GM19193 (cell line): ENCODE results near the gene CYP27B1.

Source experiments
- POLR2A ChIP-seq: IDR thresholded peaks from 4 replicates; pipeline ENCODE4 v1.6.1; 2011; ENCODE audit not compliant: insufficient read depth, insufficient read length; ENCODE audit errors: extremely low read depth

The CYP27B1 gene

DNA sequence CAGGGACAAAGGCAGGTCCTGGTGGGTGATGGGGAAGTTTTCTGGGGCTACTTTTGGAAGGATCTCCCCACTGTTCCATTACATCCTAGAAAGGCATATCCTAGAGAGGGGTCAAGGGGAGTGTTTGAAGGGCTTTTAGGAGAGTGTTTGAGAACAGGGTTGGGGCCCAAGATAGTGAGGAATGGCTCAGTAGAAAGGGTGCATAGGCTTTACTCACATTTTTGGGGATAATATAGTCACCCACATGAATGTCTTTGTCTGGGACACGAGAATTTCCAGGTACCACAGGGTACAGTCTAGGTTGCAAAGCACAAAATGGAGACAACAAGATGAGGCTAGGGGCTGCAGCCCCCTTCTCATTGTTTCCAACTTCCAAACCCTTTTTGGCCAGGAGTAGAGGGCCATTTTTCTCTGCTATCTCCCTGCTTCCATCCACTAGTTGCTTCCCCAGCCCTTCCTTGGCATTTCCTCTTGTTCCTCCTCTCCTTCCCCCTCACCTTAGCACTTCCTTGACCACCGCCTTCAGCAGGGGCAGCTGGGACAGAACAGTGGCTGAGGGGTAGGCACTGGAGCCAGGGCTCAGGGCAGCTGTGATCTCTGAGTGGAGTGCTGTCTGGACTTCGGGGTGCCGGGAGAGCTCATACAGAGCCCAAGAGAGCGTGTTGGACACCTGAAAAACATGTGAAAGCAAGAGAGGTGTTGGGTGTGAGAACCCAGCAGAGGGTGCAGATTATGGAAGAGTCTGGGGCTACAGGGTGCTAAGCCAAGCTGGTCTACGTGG is 2.8 kb downstream of the CYP27B1 start:
- TF ChIP-seq POLR2A, result no peak

DNA sequence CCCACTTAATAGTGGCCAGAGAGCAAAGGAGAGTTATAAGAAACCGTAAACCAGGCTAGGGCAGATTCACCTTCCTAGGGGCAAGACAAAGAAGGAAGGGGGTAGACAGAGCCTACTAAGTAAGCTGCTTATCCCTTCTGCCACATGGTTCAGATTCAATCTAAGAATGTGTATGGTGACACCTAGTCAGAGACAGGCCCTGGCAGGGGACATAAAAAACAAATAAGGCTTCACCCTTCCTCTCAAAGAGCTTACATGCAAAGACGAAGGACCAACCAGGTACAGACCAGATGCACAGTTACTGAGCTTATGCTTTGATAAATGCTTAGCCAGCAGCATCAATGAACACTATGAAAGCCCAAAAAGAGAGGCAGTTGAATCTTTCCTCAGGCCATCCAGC is 4.4 kb downstream of the CYP27B1 start:
- no peak for TF ChIP-seq POLR2A

DNA sequence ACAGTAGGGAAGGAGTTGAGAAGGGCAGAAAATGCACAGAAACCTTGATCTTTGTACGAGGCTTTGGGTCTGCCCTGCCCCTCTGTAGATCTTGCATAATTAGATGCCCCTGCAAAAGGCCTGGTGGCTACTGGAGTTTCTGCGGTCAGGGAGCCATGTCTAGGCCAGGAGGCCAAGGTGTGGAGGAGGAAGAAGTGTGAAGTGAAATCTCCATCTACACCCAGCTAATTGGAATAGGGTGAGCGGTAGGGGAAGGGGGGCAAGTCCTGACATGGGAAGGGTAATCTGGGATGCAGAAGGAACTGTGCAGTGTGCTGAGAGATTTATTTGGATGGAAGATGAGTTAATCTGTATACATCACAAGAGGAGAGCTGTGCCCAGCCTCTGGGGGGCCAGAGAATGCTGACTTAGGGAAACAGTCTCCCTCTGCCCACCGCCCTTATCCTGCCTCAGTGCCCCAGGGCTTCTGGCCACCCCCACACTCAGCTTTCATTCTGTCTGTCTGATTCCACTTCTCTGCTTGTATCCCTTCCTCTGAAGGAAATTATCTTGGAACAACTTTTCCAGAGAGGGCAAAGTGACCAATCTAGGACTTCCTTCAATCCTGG is 5.4 kb downstream of the CYP27B1 start:
- no peak for TF ChIP-seq POLR2A

GRCh38 chr12:57760347-57760982 is 6.4 kb downstream of the CYP27B1 start:
- no peak for TF ChIP-seq POLR2A

GRCh38 chr12:57759360-57759980 is 7.4 kb downstream of the CYP27B1 start:
- TF ChIP-seq POLR2A, result no peak

- TF ChIP-seq POLR2A, result no peak
Observed at GRCh38 chr12:57758552-57759359, 8.1 kb downstream of the CYP27B1 start.

DNA sequence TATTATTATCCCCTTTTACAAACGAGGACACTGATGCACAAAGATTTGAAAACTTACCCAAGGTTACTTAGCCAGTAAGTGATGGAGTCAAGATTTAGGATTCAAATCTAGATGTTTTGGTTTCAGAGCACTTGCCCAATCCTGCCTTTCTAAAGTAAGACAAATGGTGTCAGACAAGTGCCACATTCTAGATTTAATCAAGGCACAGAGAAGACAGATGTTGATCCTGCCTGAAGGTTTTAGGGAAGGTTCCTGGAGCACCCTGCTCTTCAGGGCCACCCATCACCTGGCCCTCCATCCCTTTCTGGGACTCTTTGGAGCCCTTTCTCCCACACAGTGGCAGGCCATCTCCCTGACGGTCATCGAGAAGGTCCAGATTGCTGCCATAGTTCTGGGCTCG is 9.1 kb downstream of the CYP27B1 start:
- TF ChIP-seq POLR2A, result no peak

DNA sequence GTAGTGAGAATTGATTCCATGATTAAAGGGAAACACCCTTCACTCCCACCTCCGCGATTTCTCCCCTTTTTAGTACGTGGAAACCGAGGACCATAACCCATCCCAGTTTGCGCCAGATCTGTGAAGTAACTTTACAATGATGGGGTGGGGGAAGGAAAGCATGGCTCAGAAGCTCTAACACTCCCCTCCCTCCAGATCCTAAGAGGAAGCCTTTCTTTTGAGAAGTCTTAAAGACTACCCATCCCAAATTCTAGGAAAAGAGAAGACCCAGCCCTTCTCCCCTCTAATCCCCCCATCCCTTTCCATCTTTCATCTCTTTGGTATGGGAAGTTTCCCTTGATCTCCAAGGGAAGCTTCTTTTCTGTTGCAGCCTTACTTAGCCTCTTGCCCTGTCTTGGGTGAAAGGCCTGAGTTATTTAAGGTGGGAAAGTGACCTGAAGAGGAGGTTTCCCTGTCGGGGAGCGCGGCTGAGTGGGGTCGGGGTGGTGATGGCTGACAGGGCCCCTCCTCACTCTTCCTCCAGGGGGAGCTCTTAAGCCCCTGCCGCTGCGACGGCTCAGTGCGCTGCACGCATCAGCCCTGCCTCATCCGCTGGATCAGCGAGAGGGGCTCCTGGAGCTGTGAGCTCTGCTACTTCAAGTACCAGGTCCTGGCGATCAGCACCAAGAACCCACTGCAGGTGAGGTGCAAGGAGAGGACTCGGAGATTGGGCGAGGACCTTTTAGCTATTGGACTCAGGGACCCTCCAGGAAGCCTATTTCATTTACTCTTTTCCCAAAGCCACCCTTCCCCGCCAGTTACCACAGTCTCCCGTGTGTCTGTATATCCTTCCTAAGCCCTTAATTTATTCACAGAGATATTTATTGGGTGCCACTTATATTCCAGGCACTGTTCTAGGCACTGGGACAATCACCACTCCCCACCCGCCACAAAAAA is 10.2 kb downstream of the CYP27B1 start:
- no peak for TF ChIP-seq POLR2A

GRCh38 chr12:57755454-57756372 is 11.2 kb downstream of the CYP27B1 start:
- no peak for TF ChIP-seq POLR2A

- no peak for TF ChIP-seq POLR2A
Observed at GRCh38 chr12:57755194-57755453, 11.8 kb downstream of the CYP27B1 start.

DNA sequence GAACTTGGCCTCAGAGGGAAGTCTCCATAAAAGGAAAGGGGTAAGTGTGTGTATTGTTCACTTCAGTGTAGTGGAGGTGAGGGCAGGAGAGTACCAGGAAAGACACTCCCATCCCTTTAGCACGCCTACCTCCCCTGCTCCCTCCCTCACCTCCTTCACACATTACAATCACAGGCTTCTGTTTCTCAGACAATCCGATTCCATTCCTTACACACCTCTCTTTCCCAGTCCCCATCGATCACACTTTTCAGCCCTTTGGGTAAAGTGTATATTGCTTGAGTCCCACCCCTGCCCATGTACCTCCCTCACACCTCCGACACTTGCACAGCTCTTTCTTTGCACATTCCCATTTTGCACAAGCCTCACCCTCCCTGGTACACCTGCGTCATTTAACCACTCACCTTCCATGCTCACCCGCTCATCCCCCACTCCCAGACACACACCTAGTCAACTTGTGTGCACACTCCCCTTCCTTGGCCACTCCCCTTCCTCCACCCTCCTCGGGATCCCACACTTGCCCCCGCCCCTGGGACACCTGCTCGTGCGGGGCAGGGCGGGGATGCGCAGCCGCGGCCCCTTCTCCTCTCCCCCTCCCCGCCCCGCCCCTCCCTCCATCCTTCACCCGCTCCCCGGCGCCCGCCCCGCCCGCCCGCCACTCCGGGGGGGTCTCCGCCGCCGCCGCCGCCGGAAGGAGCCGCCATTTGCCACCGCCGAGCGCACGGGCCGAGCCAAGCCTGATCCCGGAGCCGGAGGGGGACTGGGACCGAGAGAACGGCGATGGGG is 12.3 kb downstream of the CYP27B1 start, which contains the start of gene MARCHF9:
Gene MARCHF9 (plus strand): TSS at position 693 of the 783 bp plus-strand sequence. CDS start 426 bp downstream, outside the sequence.
- TF ChIP-seq POLR2A, result peak; percentile 40

GRCh38 chr12:57753756-57754337 is 13.0 kb downstream of the CYP27B1 start:
- no peak for TF ChIP-seq POLR2A

DNA sequence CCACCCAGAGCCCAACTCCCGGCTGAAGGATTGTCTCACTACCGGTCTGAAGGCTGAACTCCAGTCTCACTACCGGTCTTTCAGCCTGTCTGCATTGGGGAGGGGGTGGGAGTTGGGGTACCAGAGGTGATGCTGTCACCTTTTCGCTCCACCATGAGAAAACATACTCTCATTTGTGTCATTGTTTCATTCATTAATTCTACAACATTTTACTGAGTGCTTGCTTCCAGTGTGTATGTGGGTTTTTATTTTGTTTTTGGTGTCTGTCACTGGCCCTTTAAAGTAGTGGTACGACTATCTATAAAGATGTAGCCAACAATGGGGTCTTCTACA is 14.2 kb downstream of the CYP27B1 start:
- no peak for TF ChIP-seq POLR2A
